ENCODE data around the gene SH3PXD2A.

The SH3PXD2A gene

GRCh38 chr10:103877861-103878260, 22.5 kb upstream of the SH3PXD2A start:
- no peak for DNase-seq

GRCh38 chr10:103876155-103876554, 20.8 kb upstream of the SH3PXD2A start:
- DNase-seq, result no peak

GRCh38 chr10:103874730-103875129, 19.4 kb upstream of the SH3PXD2A start:
- no peak for DNase-seq

- no peak for DNase-seq
These were observed 17.0 kb upstream of the SH3PXD2A start for GRCh38 chr10:103872137-103872931.

GRCh38 chr10:103871006-103871405, 15.6 kb upstream of the SH3PXD2A start:
- DNase-seq, result no peak

GRCh38 chr10:103870516-103870915, 15.1 kb upstream of the SH3PXD2A start:
- no peak for DNase-seq

- no peak for DNase-seq
These were observed 14.0 kb upstream of the SH3PXD2A start for GRCh38 chr10:103869336-103869735.

- DNase-seq, result no peak
These were observed 12.8 kb upstream of the SH3PXD2A start for GRCh38 chr10:103868200-103868599.

GRCh38 chr10:103861505-103861904, 6.1 kb upstream of the SH3PXD2A start:
- DNase-seq, result no peak

GRCh38 chr10:103859161-103860086, 4.0 kb upstream of the SH3PXD2A start:
- DNase-seq, result peak; percentile 26

- DNase-seq, result no peak
These were observed 3.0 kb upstream of the SH3PXD2A start for GRCh38 chr10:103858360-103858759.

GRCh38 chr10:103856797-103857170, 1.4 kb upstream of the SH3PXD2A start:
- no peak for DNase-seq

GRCh38 chr10:103855852-103856796, 748 bp upstream of the SH3PXD2A start:
- no peak for DNase-seq

- DNase-seq, result no peak
These were observed 537 bp downstream of the SH3PXD2A start for GRCh38 chr10:103854686-103855391.

GRCh38 chr10:103854265-103854685, 1.1 kb downstream of the SH3PXD2A start:
- no peak for DNase-seq

GRCh38 chr10:103853428-103854264, 1.7 kb downstream of the SH3PXD2A start:
- no peak for DNase-seq

- no peak for DNase-seq
These were observed 2.5 kb downstream of the SH3PXD2A start for GRCh38 chr10:103852856-103853255.

- DNase-seq, result no peak
These were observed 3.1 kb downstream of the SH3PXD2A start for GRCh38 chr10:103852189-103852711.

GRCh38 chr10:103851261-103851660, 4.1 kb downstream of the SH3PXD2A start:
- no peak for DNase-seq

GRCh38 chr10:103850572-103850895, 4.8 kb downstream of the SH3PXD2A start:
- no peak for DNase-seq

All from NCI-H2227 treated with DMSO at 0.1 percent for 48 hours (cell line).